ENCODE measurements around the gene MEDAG.

GRCh38 chr13:30968846-30969245 lies 62.8 kb downstream of the MEDAG start:
- TF ChIP-seq GATA3 (IDR thresholded peaks at IDR 0.05; ENCODE audit: low read depth, low read length) = no peak
- TF ChIP-seq GATA2 (IDR thresholded peaks at IDR 0.05; ENCODE audit: low read depth, low read length) = no peak

Data from SH-SY5Y (cell line).